OCI-LY3 (cell line): ENCODE data around the gene TXNL4A.

Experiments used
- CTCF ChIP-seq: fragments of 200-600, 300-600 bp; sonication (generic); IDR thresholded peaks from 2 replicates; pipeline ENCODE4 v1.5.1; 2014; ENCODE audit warnings: antibody characterized with exemption, low read length, low read depth
- EZH2phosphoT487 ChIP-seq: fragments of 200-600 bp; shearing (Covaris generic); IDR thresholded peaks from 2 replicates; pipeline ENCODE4 v1.6.1; 2018; ENCODE audit warnings: antibody characterized with exemption, mixed run types, low read depth

GRCh38 chr18:79924814-79925731 lies 63.3 kb downstream of the TXNL4A start:
- TF ChIP-seq CTCF (no peak), EZH2phosphoT487 (no peak)
